LNCAP (cell line): ENCODE measurements around the gene MAP4K4.

Experiments used
- CTCF ChIP-seq: fragments of 450-650 bp; IDR thresholded peaks from 2 replicates; pipeline ENCODE4 v1.5.1; 2017; ENCODE audit warnings: mild to moderate bottlenecking

The MAP4K4 gene

GRCh38 chr2:101895819-101896322 is 198.4 kb downstream of the MAP4K4 start:
- no peak for TF ChIP-seq CTCF

GRCh38 chr2:101897301-101897700 is 199.8 kb downstream of the MAP4K4 start:
- TF ChIP-seq CTCF = no peak

- TF ChIP-seq CTCF = no peak
These were observed 201.8 kb downstream of the MAP4K4 start for GRCh38 chr2:101899265-101899664.

GRCh38 chr2:101899871-101900270 is 202.4 kb downstream of the MAP4K4 start:
- TF ChIP-seq CTCF = no peak

GRCh38 chr2:101900375-101900774 is 202.9 kb downstream of the MAP4K4 start:
- no peak for TF ChIP-seq CTCF

GRCh38 chr2:101901241-101901640 is 203.7 kb downstream of the MAP4K4 start:
- no peak for TF ChIP-seq CTCF

GRCh38 chr2:101902169-101902568 is 204.7 kb downstream of the MAP4K4 start:
- TF ChIP-seq CTCF = no peak

GRCh38 chr2:101904916-101905315 is 207.4 kb downstream of the MAP4K4 start:
- TF ChIP-seq CTCF = no peak
